GM12864 (cell line): Measurements from ENCODE around the gene POLN.

Experiments
- DNase-seq: peaks from one replicate; pipeline ENCODE4 v3.0.0-alpha.2; 2011; ENCODE audit warnings: low read depth
- H3K4me3 ChIP-seq: 2 replicates; pipeline ENCODE4 v1.5.1; 2011; ENCODE audit warnings: mild to moderate bottlenecking, low read depth, low read length, control low read depth
- TF ChIP-seq, protein P1 (sequence below): IDR thresholded peaks from 2 replicates; pipeline ENCODE4 v1.5.1; 2011; ENCODE audit warnings: low read depth, mild to moderate bottlenecking, moderate library complexity, low read length, control low read depth, inconsistent platforms; ENCODE audit errors: missing control alignments

Gene POLN

DNA sequence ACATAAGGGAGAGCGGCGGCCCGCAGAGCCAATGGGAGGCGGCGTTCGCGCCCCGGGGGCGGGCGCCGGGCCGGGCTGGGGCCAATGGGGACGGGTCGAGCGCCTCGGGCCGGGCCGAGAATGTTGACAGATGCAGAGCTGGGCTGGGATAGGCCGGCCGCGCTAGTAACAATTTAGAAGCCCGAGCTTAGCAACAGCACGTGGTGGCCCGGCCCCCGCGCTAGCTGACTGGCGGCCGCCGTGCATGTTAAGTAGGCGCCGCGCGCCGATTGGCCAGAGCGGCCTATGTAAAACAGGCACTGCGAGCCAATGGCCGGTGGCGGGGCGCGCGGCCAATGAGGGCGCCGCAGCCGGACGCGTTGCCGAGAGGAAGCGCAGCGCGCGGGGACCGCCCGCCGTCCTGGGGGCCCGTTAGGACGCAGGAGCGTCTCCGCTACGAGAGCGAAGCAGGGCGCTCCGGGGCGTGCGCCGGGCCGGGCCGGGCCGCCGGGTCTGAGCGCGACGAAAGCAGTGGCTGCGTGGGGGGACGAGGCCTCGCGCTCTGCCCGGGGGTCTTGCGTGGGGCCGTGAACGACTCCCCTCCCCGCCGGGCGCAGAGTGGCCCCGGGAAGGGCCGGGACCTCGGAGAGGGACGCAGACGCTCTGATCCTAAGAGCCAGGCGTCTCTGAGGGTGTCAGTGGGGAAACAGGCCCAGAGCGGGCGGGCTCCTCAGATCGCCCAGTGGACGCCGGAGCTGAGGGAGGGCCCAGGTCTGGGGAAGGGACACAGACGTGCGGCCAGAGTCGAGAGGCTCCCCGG lies 20.4 kb upstream of the POLN start:
- DNase-seq: peak; percentile 97
- TF ChIP-seq, protein P1, sequence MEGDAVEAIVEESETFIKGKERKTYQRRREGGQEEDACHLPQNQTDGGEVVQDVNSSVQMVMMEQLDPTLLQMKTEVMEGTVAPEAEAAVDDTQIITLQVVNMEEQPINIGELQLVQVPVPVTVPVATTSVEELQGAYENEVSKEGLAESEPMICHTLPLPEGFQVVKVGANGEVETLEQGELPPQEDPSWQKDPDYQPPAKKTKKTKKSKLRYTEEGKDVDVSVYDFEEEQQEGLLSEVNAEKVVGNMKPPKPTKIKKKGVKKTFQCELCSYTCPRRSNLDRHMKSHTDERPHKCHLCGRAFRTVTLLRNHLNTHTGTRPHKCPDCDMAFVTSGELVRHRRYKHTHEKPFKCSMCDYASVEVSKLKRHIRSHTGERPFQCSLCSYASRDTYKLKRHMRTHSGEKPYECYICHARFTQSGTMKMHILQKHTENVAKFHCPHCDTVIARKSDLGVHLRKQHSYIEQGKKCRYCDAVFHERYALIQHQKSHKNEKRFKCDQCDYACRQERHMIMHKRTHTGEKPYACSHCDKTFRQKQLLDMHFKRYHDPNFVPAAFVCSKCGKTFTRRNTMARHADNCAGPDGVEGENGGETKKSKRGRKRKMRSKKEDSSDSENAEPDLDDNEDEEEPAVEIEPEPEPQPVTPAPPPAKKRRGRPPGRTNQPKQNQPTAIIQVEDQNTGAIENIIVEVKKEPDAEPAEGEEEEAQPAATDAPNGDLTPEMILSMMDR: no peak
- H3K4me3 ChIP-seq: peak overlapping the region; percentile 77

GRCh38 chr4:2261853-2262144 lies 19.9 kb upstream of the POLN start, which contains the start of gene MXD4:
Gene MXD4, minus strand, starts transcription at chr4:2262109. Its CDS starts 129 bp downstream, at chr4:2261980.
- TF ChIP-seq, protein P1: no peak
- DNase-seq: no peak

DNA sequence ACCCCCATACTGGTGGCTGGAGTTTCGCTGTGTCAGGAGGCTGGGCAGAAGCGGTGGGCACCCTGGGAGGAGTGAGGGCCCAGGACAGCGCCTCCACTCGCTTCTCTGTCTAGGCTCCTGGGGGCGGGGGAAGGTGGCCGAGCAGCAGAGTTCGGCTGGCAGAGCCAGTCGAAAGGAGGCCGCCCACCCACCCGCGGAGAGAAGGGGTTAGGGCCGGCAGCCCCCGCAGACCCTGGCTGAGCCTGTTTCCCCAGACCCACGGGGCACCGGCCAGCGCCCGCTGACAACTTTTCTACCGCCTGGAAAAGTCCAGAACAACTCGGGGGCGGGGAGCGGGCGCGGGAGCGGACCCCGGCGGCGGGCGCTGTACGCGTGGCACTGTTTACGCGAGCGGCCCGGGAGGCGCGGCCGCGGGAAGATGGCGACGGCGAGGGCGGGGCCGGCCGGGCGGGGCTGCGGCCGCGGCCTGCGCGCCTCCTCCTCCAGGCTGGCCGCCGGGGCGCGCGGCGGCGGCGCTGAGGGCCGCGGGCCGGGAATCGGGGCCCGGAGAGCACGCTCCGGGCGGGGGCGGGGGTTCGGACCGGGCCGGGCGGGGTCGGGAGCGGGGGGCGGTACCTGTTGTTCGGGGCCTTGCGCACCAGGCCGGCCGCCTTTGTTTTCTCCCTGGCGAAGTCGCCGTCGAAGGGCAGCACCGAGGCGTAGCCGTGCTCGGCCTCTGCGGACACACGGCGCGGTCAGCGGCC lies 19.4 kb upstream of the POLN start:
- TF ChIP-seq, protein P1: no peak
- no peak for DNase-seq
- H3K4me3 ChIP-seq: peak overlapping the region; percentile 85

More at GRCh38 chr4:2261853-2262144, 19.9 kb upstream of the POLN start, which contains the start of gene MXD4:
- H3K4me3 ChIP-seq: peak within 1 kb of the TSS; percentile 85

- DNase-seq: no peak
- TF ChIP-seq, protein P1: no peak
- peak overlapping the region; percentile 85 for H3K4me3 ChIP-seq
Measured at GRCh38 chr4:2260344-2261109, 18.6 kb upstream of the POLN start.

DNA sequence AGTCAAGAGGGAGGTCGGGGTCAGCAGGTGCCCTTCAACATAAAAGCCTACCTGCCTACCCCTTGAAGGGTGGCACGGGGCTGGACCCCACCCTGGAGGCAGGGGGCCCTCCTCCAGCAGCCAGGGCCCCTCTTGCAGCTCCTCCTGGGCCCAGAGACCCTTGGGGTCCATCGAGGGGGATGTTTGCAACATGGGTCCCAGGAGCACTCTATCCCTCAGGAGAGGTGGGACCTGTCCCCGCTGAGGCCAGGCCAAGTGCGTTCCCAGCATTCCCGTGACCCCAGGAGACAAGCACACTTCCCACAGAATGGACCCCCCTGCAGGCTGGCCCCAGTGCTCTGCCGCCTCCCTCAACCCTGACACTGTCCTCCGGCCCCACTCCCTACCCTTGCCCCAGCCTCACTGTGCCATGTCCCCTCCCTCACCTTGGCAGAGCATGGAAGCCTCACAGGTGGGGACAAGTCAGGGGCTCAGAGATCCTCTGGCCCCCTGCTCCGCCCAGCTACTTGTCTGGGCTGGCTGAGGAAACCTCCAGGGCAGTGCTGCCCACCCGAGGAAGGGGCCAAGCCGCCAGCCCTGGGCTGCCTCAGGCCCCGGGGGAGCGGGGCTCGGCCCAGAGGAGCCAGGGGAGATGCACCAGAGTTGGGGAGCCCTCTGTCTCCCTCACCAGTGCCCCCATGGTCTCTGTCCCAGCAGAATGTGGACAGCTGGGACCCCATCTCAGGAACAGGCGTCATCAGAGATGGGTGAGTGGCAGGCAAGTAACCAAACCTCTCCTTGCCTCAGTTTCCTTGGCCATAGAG lies 17.8 kb upstream of the POLN start:
- TF ChIP-seq, protein P1: no peak
- DNase-seq: no peak
- H3K4me3 ChIP-seq: no peak overlapping the region; the same call in 1 of the 2 replicates

- TF ChIP-seq, protein P1: no peak
- no peak overlapping the region for H3K4me3 ChIP-seq
- DNase-seq: no peak
Measured at GRCh38 chr4:2259036-2259540, 17.2 kb upstream of the POLN start.
